GM12878 (cell line): ENCODE measurements around the gene CHD1L. TPM values are rescaled to one million over a fixed set of nuclear protein-coding genes. Genes with fewer than 3 reads are reported as not detected.

Experiments
- ATAC-seq: fragments of 200-7000 bp; cut with Tn5 transposase; 3 replicates; pipeline ENCODE4 v1.9.1; 2020; ENCODE audit warnings: mild to moderate bottlenecking, moderate library complexity
- BruUV-seq: library from RNA; stranded (reverse); fragments of 400-500 nt; replicated peaks from 2 replicates; lab custom pipeline; 2021; lab: Mats Ljungman, UMichigan
- CTCF ChIA-PET: fragments of 300-600 bp; sonication (Branson Sonifier 250); formaldehyde crosslinking; extraction: SDS; loops from one replicate; lab custom pipeline; 2021; ENCODE audit warnings: inconsistent platforms; lab: Yijun Ruan, JAX
- POLR2A ChIA-PET: fragments of 350-600 bp; formaldehyde crosslinking; extraction: SDS; loops from one replicate; lab custom pipeline; 2021; ENCODE audit warnings: inconsistent platforms; lab: Charles Lee
- RAD21 ChIA-PET: fragments of 300-600 bp; sonication (Branson Sonifier 250); formaldehyde crosslinking; loops from one replicate; lab custom pipeline; 2023; ENCODE audit warnings: antibody characterized with exemption; ENCODE audit not compliant: unreplicated experiment; lab: Charles Lee
- SMC1A ChIA-PET: fragments of 300-600 bp; sonication (Branson Sonifier 250); formaldehyde crosslinking; loops from one replicate; lab custom pipeline; 2023; ENCODE audit not compliant: unreplicated experiment, uncharacterized antibody; lab: Charles Lee
- DNase-seq: peaks from one replicate; pipeline ENCODE4 v3.0.0-alpha.2; 2011; ENCODE audit warnings: low read depth, low spot score
- FAIRE-seq: peaks from 3 replicates; lab custom pipeline; 2011; peaks lifted over from hg19 to GRCh38; lab: Jason Lieb, UNC
- H2AFZ ChIP-seq: 2 replicates; pipeline ENCODE4 v1.6.0; 2011; ENCODE audit warnings: low read depth, low read length, control low read depth; ENCODE audit not compliant: control insufficient read depth
- H3K27ac ChIP-seq: 2 replicates; pipeline ENCODE4 v1.5.1; 2011; ENCODE audit warnings: control low read depth; ENCODE audit not compliant: control insufficient read depth, insufficient read depth
- H3K27me3 ChIP-seq, 2 experiments: replicated peaks in 1 of 2; 2 replicates each; pipeline versions ENCODE4 v1.6.0 to v1.6.1; 2011; ENCODE audit warnings: low read length in 1 of 2; ENCODE audit not compliant: control insufficient read depth in 2 of 2, insufficient read depth in 2 of 2
- H3K36me3 ChIP-seq, 2 experiments: 2 replicates each; pipeline ENCODE4 v1.5.1; 2011; ENCODE audit warnings: low read length in 1 of 2; ENCODE audit not compliant: control insufficient read depth in 2 of 2, insufficient read depth in 2 of 2
- H3K4me1 ChIP-seq: 2 replicates; pipeline ENCODE4 v1.6.1; 2011; ENCODE audit warnings: mild to moderate bottlenecking, low read length, moderate library complexity, mixed read lengths; ENCODE audit not compliant: control insufficient read depth, insufficient read depth
- H3K4me2 ChIP-seq: 2 replicates; pipeline ENCODE4 v1.6.0; 2011; ENCODE audit warnings: control low read depth; ENCODE audit not compliant: control insufficient read depth, insufficient read depth
- H3K4me3 ChIP-seq: fragments of 200-600 bp; sonication (generic); 2 replicates; pipeline ENCODE4 v1.5.1; 2016
- H3K79me2 ChIP-seq: 2 replicates; pipeline ENCODE4 v1.6.0; 2011; ENCODE audit warnings: low read length; ENCODE audit not compliant: control insufficient read depth, insufficient read depth
- H3K9ac ChIP-seq: 2 replicates; pipeline ENCODE4 v1.8.0; 2011; ENCODE audit warnings: low read length, control low read depth, mixed read lengths; ENCODE audit not compliant: control insufficient read depth, insufficient read depth
- H3K9me3 ChIP-seq: replicated peaks from 3 replicates; pipeline ENCODE4 v1.5.1; 2011; ENCODE audit warnings: mild to moderate bottlenecking, low read length; ENCODE audit not compliant: control insufficient read depth, insufficient read depth
- H4K20me1 ChIP-seq: 2 replicates; pipeline ENCODE4 v1.6.0; 2011; ENCODE audit not compliant: control insufficient read depth, insufficient read depth
- CEBPB ChIP-seq, 2 experiments: fragments of 150-350 bp in 1 of 2; IDR thresholded peaks; 2 replicates each; pipeline ENCODE4 v1.6.1; 2012 to 2014; ENCODE audit warnings: low read depth in 2 of 2, low read length in 2 of 2, borderline replicate concordance in 1 of 2, inconsistent platforms in 1 of 2
- CHD2 ChIP-seq: IDR thresholded peaks from 2 replicates; pipeline ENCODE4 v1.6.1; 2011; ENCODE audit warnings: low read depth, low read length, improper control_type of control experiment, borderline replicate concordance
- GABPA ChIP-seq: IDR thresholded peaks from 2 replicates; pipeline ENCODE4 v1.6.1; 2014; ENCODE audit warnings: antibody characterized with exemption, low read depth, mild to moderate bottlenecking, inconsistent platforms
- HDAC2 ChIP-seq: fragments of 200-600 bp; sonication (generic); IDR thresholded peaks from 2 replicates; pipeline ENCODE4 v1.6.1; 2017
- IKZF2 ChIP-seq, 2 experiments: fragments of 450-650 bp; IDR thresholded peaks; 2 replicates each; pipeline ENCODE4 v1.6.1; 2017; ENCODE audit warnings: mild to moderate bottlenecking in 2 of 2, moderate library complexity in 2 of 2
- IRF4 ChIP-seq: IDR thresholded peaks from 2 replicates; pipeline ENCODE4 v1.6.1; 2011; ENCODE audit warnings: low read depth, low read length
- KLF5 ChIP-seq: fragments of 450-650 bp; IDR thresholded peaks from 2 replicates; pipeline ENCODE4 v1.6.1; 2014; ENCODE audit warnings: mild to moderate bottlenecking; ENCODE audit not compliant: partially characterized antibody
- MYB ChIP-seq: fragments of 150-350 bp; IDR thresholded peaks from 2 replicates; pipeline ENCODE4 v1.6.1; 2014; ENCODE audit warnings: mild to moderate bottlenecking, low read depth, low read length, borderline replicate concordance
- NBN ChIP-seq: fragments of 450-650 bp; IDR thresholded peaks from 2 replicates; pipeline ENCODE4 v1.6.1; 2016
- NFYA ChIP-seq: IDR thresholded peaks from 2 replicates; pipeline ENCODE4 v1.6.1; 2011; ENCODE audit warnings: low read depth, mild to moderate bottlenecking, low read length, improper control_type of control experiment, borderline replicate concordance
- SIN3A ChIP-seq: IDR thresholded peaks from 2 replicates; pipeline ENCODE4 v1.6.1; 2012; ENCODE audit warnings: low read depth, low read length, improper control_type of control experiment
- STAT1 ChIP-seq: fragments of 450-650 bp; conservative IDR thresholded peaks from 2 replicates; pipeline ENCODE4 v1.6.1; 2014; ENCODE audit warnings: antibody characterized with exemption, mild to moderate bottlenecking
- ZSCAN29 ChIP-seq: fragments of 450-650 bp; IDR thresholded peaks from 2 replicates; pipeline ENCODE4 v1.6.1; 2017; ENCODE audit warnings: mild to moderate bottlenecking, moderate library complexity
- WGBS: methylation state at CpG from one replicate; pipeline ENCODE4 v1.1.6; 2016; ENCODE audit warnings: low lambda C conversion rate; ENCODE audit not compliant: insufficient replicate concordance, insufficient coverage; ENCODE audit errors: missing lambda C conversion rate; 5-methylcytosine and 5-hydroxymethylcytosine counted together
- in situ Hi-C: fragments of 300-500 bp; cut with MboI; formaldehyde crosslinking; loops from 9 replicates; pipeline ENCODE4 v1.14.3; 2018; ENCODE audit warnings: mixed read lengths
- intact Hi-C: fragments of 100-400 bp; cut with micrococcal nuclease; formaldehyde crosslinking; loops from one replicate; pipeline ENCODE4 v1.14.2; 2022; ENCODE audit not compliant: unreplicated experiment
- polyA plus RNA-seq, 11 experiments: library from polyadenylated mRNA; depleted of rRNA in 4 of 11; unstranded in 6 of 11; stranded (reverse) in 5 of 11; fragments of >200 nt; fragmentation: Nextera tagmentation in 4 of 11; fragmentation: Illumina TruSeq in 1 of 11; extraction: Ambion mirVana in 4 of 11; extraction: Trizol in 1 of 11; gene quantifications; 1 replicate in 1 of 11; 2 replicates in 10 of 11; pipeline versions ENCODE4 v1.2.1 to v1.2.3, GENCODE V29; 2011 to 2016; ENCODE audit warnings: inconsistent platforms in 2 of 11, missing spikeins in 2 of 11, low read depth in 1 of 11
- total RNA-seq, 4 experiments: library from RNA; depleted of rRNA in 3 of 4; stranded (reverse); fragments of >200 nt in 3 of 4; fragmentation: Illumina TruSeq in 1 of 4; extraction: Trizol in 1 of 4; gene quantifications; 2 replicates each; pipeline versions ENCODE4 v1.2.1 to v1.2.3, GENCODE V29; 2013 to 2021
- TF ChIP-seq, protein P1 (sequence below): IDR thresholded peaks from 2 replicates; pipeline ENCODE4 v1.6.1; 2012; ENCODE audit warnings: mild to moderate bottlenecking, low read depth, low read length
- TF ChIP-seq, protein P2 (sequence below): IDR thresholded peaks from 2 replicates; pipeline ENCODE4 v1.6.1; 2011; ENCODE audit warnings: borderline replicate concordance, low read depth, mild to moderate bottlenecking, moderate library complexity, low read length; ENCODE audit not compliant: insufficient read depth, poor library complexity, severe bottlenecking
- TF ChIP-seq, protein P3 (sequence below): fragments of 450-650 bp; formaldehyde crosslinking; IDR thresholded peaks from 2 replicates; pipeline ENCODE4 v1.5.0; 2022; ENCODE audit warnings: mild to moderate bottlenecking, missing genetic modification characterization

The CHD1L gene
- total and polyA plus RNA-seq, 10 of the 15 experiments (the other 5 are each of a cell fraction or from before 2014, with no cell fraction given): 21.2 to 54.2 (median 44.5) TPM

DNA sequence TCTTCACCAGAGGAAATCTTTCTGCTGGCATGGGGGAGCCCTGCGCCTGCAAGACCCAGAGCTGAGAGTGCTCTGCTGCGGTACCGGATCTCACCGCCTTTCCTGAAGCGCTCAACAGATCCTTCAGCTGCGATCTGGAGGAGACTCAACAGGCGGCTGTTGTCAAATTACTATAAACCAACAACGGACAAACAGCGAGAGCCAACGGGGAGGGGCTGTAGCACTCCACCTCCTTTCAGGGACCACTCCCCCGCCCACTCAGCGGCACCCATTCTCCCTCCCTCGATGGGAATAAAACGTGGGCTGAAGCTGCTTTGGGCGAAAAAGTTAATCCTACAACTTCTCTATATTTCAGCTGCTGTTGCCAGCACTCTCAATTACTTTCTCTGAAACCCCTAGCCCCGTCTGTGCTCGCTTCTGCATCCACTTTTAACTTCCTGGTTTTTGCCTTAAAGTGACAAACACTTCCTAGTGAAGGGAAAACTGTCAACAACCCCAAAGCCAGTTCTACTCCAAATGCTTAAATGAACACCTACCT, 17.2 kb upstream of the CHD1L start, which contains the start of gene FMO5:
FMO5 (minus strand) TSS at position 147 of the 538 bp plus-strand sequence. CDS start 310 bp downstream, outside the sequence.
- Histone ChIP-seq H3K4me2 (peak within 1 kb of the TSS; percentile 83), H3K4me3 (peak within 1 kb of the TSS; percentile 88), H4K20me1 (no peaks in the 10 kb centered on the region), H3K9ac (peak within 1 kb of the TSS; percentile 53), H3K36me3 (no peaks in the 10 kb centered on the region), H3K9me3 (no peaks in the 10 kb centered on the region), H3K4me1 (0 out of 2 replicates have a peak, but pooled peaks cover 3% of the 10 kb centered on the region), H3K27me3 (peaks cover 0 to 2% of the 10 kb centered on the region in 2 experiments; a peak in 1 of 4 replicates), H3K27ac (0 out of 2 replicates have a peak within 1 kb of the TSS, but pooled peaks have one; percentile 13), H2AFZ (peak within 1 kb of the TSS; percentile 100), H3K79me2 (no peaks in the 10 kb centered on the region)
- ATAC-seq: peak; percentile 96
- intact Hi-C loops: loop anchor here (5.0 kb wide), 1 partner anchor 53 kb away; the partner anchor contains the start of gene PRKAB2
- BruUV-seq: no TSS peak
- SMC1A ChIA-PET: no interaction called here
- POLR2A ChIA-PET: interaction anchor here (0.6 to 0.9 kb wide), 2 partner anchors 57 to 141 kb away, joined by 3 to 5 read pairs; no protein-coding TSS in a partner anchor
- in situ Hi-C loops: no loop called here
- no peak for DNase-seq
- 4% methylated on average over 17 of the region's 17 CpGs for WGBS
- RAD21 ChIA-PET: interaction anchor here (2.0 kb wide), 1 partner anchor 18 kb away, joined by 4 read pairs; the partner anchor contains the start of gene CHD1L
- FAIRE-seq: peak; percentile 57
- CTCF ChIA-PET: interaction anchor here (1.3 kb wide), 1 partner anchor 17 kb away, joined by 6 read pairs; the partner anchor contains the start of gene CHD1L
- no peak for TF ChIP-seq HDAC2
- TF ChIP-seq STAT1: no peak
- no peak for TF ChIP-seq CHD2
- TF ChIP-seq CEBPB (IDR thresholded peaks at IDR 0.05; ENCODE audit: borderline replicate concordance in 1 of 2, low read depth in 2 of 2, low read length in 2 of 2): no peak
- no peak for TF ChIP-seq NFYA
- no peak for TF ChIP-seq SIN3A
- TF ChIP-seq, protein P1, sequence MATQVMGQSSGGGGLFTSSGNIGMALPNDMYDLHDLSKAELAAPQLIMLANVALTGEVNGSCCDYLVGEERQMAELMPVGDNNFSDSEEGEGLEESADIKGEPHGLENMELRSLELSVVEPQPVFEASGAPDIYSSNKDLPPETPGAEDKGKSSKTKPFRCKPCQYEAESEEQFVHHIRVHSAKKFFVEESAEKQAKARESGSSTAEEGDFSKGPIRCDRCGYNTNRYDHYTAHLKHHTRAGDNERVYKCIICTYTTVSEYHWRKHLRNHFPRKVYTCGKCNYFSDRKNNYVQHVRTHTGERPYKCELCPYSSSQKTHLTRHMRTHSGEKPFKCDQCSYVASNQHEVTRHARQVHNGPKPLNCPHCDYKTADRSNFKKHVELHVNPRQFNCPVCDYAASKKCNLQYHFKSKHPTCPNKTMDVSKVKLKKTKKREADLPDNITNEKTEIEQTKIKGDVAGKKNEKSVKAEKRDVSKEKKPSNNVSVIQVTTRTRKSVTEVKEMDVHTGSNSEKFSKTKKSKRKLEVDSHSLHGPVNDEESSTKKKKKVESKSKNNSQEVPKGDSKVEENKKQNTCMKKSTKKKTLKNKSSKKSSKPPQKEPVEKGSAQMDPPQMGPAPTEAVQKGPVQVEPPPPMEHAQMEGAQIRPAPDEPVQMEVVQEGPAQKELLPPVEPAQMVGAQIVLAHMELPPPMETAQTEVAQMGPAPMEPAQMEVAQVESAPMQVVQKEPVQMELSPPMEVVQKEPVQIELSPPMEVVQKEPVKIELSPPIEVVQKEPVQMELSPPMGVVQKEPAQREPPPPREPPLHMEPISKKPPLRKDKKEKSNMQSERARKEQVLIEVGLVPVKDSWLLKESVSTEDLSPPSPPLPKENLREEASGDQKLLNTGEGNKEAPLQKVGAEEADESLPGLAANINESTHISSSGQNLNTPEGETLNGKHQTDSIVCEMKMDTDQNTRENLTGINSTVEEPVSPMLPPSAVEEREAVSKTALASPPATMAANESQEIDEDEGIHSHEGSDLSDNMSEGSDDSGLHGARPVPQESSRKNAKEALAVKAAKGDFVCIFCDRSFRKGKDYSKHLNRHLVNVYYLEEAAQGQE: no peak
- TF ChIP-seq KLF5: no peak
- 0 out of 2 replicates have a peak, but pooled peaks have one; percentile 17 for TF ChIP-seq NBN
- TF ChIP-seq ZSCAN29: no peak
- TF ChIP-seq, protein P2, sequence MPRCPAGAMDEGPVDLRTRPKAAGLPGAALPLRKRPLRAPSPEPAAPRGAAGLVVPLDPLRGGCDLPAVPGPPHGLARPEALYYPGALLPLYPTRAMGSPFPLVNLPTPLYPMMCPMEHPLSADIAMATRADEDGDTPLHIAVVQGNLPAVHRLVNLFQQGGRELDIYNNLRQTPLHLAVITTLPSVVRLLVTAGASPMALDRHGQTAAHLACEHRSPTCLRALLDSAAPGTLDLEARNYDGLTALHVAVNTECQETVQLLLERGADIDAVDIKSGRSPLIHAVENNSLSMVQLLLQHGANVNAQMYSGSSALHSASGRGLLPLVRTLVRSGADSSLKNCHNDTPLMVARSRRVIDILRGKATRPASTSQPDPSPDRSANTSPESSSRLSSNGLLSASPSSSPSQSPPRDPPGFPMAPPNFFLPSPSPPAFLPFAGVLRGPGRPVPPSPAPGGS: no peak
- no peak for TF ChIP-seq MYB
- TF ChIP-seq GABPA: no peak
- TF ChIP-seq IRF4: no peak
- TF ChIP-seq IKZF2 (IDR thresholded peaks at IDR 0.05): peak in 1 of 2 experiments; percentile 32; a peak in 1 of 4 replicates
- TF ChIP-seq, protein P3, sequence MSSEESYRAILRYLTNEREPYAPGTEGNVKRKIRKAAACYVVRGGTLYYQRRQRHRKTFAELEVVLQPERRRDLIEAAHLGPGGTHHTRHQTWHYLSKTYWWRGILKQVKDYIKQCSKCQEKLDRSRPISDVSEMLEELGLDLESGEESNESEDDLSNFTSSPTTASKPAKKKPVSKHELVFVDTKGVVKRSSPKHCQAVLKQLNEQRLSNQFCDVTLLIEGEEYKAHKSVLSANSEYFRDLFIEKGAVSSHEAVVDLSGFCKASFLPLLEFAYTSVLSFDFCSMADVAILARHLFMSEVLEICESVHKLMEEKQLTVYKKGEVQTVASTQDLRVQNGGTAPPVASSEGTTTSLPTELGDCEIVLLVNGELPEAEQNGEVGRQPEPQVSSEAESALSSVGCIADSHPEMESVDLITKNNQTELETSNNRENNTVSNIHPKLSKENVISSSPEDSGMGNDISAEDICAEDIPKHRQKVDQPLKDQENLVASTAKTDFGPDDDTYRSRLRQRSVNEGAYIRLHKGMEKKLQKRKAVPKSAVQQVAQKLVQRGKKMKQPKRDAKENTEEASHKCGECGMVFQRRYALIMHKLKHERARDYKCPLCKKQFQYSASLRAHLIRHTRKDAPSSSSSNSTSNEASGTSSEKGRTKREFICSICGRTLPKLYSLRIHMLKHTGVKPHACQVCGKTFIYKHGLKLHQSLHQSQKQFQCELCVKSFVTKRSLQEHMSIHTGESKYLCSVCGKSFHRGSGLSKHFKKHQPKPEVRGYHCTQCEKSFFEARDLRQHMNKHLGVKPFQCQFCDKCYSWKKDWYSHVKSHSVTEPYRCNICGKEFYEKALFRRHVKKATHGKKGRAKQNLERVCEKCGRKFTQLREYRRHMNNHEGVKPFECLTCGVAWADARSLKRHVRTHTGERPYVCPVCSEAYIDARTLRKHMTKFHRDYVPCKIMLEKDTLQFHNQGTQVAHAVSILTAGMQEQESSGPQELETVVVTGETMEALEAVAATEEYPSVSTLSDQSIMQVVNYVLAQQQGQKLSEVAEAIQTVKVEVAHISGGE: no peak
